Stimulated activated CD8-positive, alpha-beta memory T cell treated with anti-CD3 and anti-CD28 coated beads, Interleukin-7, amount 100 ng/mL, for 24 hours (primary cell): Measurements from ENCODE around the gene DLL4.

ENCODE experiments used
- DNase-seq: peaks from one replicate; pipeline ENCODE4 v3.0.0-alpha.2; 2020; ENCODE audit warnings: low read depth

Gene DLL4

GRCh38 chr15:40906991-40907802 is 21.9 kb upstream of the DLL4 start:
- DNase-seq = no peak

GRCh38 chr15:40908095-40908494 is 21.0 kb upstream of the DLL4 start:
- no peak for DNase-seq

GRCh38 chr15:40909662-40910630 is 19.2 kb upstream of the DLL4 start:
- DNase-seq = no peak

GRCh38 chr15:40911141-40911540 is 18.0 kb upstream of the DLL4 start:
- DNase-seq = no peak

GRCh38 chr15:40911693-40912092 is 17.4 kb upstream of the DLL4 start:
- no peak for DNase-seq

- DNase-seq = no peak
Observed at GRCh38 chr15:40912478-40912877, 16.7 kb upstream of the DLL4 start.

- no peak for DNase-seq
Observed at GRCh38 chr15:40914013-40914412, 15.1 kb upstream of the DLL4 start.

GRCh38 chr15:40914486-40914885 is 14.7 kb upstream of the DLL4 start:
- no peak for DNase-seq

GRCh38 chr15:40915116-40915661 is 14.0 kb upstream of the DLL4 start:
- DNase-seq = no peak

- no peak for DNase-seq
Observed at GRCh38 chr15:40915679-40916078, 13.5 kb upstream of the DLL4 start.

GRCh38 chr15:40917585-40917984 is 11.6 kb upstream of the DLL4 start:
- DNase-seq = no peak

GRCh38 chr15:40918146-40918798 is 10.9 kb upstream of the DLL4 start:
- DNase-seq = no peak

- DNase-seq = no peak
Observed at GRCh38 chr15:40918799-40919392, 10.2 kb upstream of the DLL4 start.

- no peak for DNase-seq
Observed at GRCh38 chr15:40921949-40922607, 7.1 kb upstream of the DLL4 start.

- no peak for DNase-seq
Observed at GRCh38 chr15:40922608-40923005, 6.5 kb upstream of the DLL4 start.

- no peak for DNase-seq
Observed at GRCh38 chr15:40923551-40923950, 5.6 kb upstream of the DLL4 start.

GRCh38 chr15:40925495-40925862 is 3.7 kb upstream of the DLL4 start:
- DNase-seq = no peak

- no peak for DNase-seq
Observed at GRCh38 chr15:40925863-40926658, 3.1 kb upstream of the DLL4 start.

GRCh38 chr15:40926659-40927494 is 2.3 kb upstream of the DLL4 start:
- DNase-seq = no peak

GRCh38 chr15:40927495-40927872 is 1.7 kb upstream of the DLL4 start:
- DNase-seq = no peak
